Activated CD8-positive, alpha-beta memory T cell treated with anti-CD3 and anti-CD28 coated beads, Interleukin-2, amount 50 U/mL, for 4 hours (primary cell): ENCODE measurements around the gene KCNJ9.

Experiments used
- DNase-seq: peaks from one replicate; pipeline ENCODE4 v3.0.0-alpha.2; 2020

The KCNJ9 gene

DNA sequence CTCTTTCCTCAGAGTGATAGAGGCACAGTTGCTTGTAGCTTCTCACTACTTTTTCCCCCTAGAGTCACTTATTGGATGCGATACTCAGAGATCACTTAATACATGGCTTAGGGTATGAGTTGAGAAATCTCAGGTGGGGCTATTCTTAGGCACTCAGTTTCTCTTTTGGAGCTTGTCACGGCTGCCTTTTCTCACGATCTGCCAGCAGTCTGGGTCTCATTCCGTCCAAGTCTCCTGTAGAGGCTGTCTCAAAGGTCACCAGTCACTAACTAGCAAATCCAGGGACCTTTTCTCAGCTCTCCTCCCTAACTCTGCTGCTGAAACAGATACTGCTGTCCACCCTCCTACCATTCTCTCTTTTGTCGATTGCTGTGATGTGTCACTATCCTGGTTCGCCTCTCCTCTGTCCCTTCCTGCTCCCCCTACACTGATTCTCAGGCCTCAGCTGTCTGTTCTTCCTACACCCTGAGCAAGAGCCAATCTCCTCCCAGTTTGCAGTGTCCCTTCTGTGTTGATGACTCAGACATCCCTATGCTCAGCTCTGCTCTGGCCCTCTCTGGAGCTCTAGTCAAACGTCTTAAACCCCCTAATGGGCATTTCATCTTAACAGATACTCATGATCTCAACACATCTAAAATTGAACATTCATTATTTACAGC is 46.7 kb downstream of the KCNJ9 start:
- no peak for DNase-seq

DNA sequence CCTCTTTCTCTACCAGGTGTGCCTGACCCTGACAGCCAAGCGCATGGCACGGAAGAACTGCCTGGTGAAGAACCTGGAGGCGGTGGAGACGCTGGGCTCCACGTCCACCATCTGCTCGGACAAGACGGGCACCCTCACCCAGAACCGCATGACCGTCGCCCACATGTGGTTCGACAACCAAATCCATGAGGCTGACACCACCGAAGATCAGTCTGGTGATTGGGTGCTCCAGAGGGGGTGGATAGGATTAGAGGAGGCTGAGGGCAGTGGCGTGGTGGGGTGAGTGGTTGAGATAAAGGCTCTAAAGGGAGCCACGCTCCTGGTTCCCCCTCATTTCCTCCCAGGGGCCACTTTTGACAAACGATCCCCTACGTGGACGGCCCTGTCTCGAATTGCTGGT is 47.3 kb downstream of the KCNJ9 start:
- DNase-seq, result no peak

DNA sequence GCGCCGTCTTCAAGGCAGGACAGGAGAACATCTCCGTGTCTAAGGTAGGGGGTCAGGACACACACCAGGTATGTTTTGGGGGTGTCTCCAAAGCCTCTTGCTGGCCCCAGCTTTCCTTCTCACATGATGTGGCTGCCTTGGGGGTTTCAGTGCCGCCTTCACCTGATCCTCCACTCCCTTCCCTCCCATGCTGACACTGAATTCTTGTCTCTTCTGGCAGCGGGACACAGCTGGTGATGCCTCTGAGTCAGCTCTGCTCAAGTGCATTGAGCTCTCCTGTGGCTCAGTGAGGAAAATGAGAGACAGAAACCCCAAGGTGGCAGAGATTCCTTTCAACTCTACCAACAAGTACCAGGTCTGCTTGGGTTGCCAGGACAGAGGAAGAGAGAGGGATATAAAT is 47.7 kb downstream of the KCNJ9 start:
- no peak for DNase-seq

DNA sequence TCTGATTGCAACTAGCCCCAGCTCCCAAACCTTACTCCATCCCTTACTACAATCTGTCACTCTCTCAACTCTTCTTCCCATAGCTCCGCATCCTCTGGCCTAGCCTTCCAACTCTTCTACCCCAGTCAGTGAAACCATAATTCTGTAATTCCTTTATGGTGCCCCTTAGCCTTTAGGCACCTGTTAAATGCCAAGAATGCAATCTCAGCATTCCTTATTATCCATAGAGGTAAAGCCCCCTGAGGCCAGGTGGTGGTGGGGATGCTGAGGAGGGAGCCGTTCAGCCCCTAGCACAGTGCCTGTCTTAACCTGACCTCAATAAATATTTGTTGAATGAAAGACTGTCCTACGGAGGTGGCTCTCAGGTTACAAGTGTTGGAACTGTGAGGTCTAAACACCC is 48.2 kb downstream of the KCNJ9 start:
- no peak for DNase-seq

DNA sequence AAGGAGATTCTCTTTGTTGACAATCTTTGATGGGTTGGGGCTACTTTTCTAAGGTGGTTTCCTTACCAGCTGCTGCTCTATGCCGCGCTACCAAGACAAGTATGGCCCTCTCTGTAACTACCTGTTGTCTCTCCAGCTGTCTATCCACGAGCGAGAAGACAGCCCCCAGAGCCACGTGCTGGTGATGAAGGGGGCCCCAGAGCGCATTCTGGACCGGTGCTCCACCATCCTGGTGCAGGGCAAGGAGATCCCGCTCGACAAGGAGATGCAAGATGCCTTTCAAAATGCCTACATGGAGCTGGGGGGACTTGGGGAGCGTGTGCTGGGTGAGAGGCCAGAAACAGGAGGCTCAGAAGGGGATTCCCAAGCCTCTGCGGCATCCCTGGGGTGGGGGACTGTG is 48.6 kb downstream of the KCNJ9 start:
- no peak for DNase-seq

DNA sequence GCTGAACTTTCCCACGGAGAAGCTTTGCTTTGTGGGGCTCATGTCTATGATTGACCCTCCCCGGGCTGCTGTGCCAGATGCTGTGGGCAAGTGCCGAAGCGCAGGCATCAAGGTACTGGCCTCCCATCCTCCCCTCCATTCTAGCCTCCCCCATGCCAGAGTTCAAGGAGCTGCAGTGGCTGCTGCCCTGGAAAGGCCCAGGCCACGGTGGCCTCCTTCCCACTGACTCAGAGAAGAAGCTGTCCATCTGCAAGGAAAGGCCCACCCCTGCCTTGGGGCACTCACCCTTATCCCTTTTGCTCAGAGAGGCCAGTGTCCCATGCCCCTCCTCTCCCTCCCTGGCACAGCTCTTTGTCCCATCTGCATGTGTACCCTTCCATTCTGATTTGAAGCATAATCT is 49.1 kb downstream of the KCNJ9 start:
- no peak for DNase-seq

DNA sequence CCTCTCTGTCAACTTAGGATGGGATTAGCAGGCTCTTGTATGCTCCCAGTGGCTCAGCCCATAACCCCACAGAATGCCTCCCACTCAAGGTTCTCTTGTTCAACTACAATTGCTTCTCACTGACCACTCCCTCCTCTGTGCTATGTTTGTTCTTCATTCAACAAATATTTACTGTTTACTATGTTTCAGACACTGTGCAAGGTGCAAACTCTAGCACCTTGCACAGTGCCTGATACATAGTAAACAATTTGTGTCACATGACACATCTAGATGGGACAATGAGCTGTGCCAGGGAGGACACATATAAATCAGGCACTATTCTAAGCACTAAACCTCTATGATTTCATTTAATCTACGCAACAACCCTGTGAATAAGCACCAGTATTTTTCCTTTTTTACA is 49.6 kb downstream of the KCNJ9 start:
- DNase-seq, result no peak

DNA sequence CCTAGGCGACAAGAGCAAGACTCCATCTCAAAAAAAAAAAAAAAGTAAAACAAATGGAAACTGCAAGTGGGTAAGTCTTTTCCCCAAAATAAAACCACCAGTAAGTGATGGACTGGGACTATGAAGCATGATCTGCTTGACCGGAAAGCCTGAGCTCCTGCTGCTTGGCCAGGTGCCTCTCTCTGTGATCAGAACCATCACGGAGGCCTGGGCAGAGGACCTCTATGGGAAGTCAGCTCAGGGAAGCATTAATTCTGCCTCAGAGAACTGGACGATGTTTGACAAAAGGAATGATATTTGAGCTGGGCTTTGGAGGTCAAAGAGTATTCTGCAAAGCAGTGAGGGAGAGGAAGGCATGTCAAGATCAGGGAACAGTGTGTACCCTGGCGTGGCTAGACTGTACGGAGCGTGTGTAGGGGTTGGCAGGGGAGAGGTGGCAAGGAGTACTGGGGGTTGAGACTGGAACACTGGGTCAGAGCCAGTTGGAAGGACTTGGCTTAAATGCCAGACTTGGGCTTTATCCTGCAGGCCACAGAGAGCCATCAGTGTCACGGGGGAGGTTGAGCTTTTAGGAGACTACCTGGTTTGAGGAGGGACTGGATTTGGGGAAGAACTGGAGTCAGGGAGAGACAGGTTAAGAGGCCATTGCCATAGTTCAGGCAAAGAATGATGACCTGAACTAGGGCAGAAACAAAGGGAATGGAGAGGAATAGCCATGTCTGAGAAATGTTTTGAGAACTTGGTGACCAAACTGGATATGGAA is 50.6 kb downstream of the KCNJ9 start:
- DNase-seq, result no peak

DNA sequence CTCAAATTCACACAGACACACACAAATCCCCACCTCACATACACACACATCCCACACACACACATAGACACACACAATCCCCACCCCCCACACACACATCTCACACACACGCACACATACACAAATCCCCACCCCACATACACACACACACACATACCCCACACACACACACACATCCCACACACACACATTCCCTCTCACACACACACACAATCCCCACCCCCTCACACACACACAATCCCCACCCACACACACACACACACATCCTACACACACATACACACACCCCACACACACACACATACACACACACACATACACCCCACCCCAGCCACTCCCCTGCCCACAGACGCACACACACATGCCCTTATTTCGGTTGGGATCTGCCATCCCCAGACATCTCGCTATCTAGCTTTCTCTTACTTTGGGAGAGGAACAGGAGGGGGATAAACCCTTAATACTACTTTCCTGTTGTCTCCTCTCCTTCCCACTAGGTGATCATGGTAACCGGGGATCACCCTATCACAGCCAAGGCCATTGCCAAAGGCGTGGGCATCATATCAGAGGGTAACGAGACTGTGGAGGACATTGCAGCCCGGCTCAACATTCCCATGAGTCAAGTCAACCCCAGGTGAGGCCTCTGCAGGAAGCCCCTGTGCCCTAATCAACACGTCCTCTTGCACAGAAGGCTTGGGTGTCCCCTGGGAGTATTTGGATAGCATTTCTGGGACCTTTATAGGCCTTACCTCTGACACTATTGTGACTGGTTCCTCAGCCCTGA is 52.8 kb downstream of the KCNJ9 start:
- DNase-seq, result no peak

DNA sequence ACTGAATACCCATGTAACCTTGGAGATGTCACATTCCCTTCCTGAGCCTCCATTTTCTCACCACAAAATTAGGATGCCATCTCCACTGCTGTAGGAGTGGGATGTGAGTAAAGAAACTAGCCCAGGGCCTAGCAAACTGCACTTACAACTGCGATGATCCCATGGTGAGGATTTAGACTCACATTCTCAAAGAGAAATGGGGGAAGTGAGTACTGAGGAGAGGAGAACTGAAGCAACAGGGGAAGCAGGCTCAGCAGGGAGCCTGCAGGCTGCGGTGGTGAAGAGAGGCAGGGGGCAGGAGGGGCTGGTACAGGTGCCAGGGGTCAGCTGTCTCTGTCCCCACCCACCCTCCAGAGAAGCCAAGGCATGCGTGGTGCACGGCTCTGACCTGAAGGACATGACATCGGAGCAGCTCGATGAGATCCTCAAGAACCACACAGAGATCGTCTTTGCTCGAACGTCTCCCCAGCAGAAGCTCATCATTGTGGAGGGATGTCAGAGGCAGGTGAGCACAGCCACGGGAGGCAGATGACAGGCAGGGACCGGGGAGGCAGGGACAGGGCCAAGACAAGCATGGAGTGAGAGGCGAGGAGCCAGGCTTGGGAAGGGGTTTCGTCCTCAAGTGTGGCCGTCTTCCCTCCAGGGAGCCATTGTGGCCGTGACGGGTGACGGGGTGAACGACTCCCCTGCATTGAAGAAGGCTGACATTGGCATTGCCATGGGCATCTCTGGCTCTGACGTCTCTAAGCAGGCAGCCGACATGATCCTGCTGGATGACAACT is 53.6 kb downstream of the KCNJ9 start:
- no peak for DNase-seq

DNA sequence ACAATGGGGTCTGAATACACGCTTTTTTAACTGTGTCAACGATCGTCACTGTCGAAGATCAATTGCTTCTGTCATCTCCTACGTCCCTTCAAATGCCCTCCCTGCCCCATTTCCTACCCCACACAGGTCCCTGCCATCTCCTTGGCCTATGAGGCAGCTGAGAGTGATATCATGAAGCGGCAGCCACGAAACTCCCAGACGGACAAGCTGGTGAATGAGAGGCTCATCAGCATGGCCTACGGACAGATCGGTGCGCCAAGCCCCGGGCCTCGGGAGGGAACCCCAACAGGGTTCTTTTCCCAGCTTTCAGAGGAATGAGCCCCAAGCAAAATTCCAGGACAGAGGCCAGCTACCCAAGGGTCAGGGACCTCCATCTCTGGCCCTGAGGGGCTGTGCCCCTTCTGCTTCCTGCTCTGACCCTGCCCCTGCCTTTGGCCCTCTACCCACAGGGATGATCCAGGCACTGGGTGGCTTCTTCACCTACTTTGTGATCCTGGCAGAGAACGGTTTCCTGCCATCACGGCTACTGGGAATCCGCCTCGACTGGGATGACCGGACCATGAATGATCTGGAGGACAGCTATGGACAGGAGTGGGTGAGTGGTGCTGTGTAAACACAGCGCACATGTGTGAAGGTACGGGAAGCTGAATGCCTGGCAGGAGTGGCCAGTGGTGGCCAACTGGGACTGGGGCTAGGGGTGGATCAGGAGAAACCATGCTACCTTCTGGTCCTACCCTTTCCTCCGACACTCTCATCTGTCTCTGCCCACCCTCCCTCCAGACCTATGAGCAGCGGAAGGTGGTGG is 55.0 kb downstream of the KCNJ9 start:
- no peak for DNase-seq

DNA sequence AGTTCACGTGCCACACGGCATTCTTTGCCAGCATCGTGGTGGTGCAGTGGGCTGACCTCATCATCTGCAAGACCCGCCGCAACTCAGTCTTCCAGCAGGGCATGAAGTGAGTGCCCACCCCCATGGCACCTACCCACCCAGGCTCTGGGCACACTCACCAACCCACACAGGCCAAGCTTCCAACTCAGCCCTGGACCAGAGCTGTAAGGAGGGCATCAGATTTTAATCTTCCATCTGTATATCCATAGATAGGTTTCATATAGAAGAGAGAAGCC is 55.5 kb downstream of the KCNJ9 start:
- DNase-seq, result no peak

DNA sequence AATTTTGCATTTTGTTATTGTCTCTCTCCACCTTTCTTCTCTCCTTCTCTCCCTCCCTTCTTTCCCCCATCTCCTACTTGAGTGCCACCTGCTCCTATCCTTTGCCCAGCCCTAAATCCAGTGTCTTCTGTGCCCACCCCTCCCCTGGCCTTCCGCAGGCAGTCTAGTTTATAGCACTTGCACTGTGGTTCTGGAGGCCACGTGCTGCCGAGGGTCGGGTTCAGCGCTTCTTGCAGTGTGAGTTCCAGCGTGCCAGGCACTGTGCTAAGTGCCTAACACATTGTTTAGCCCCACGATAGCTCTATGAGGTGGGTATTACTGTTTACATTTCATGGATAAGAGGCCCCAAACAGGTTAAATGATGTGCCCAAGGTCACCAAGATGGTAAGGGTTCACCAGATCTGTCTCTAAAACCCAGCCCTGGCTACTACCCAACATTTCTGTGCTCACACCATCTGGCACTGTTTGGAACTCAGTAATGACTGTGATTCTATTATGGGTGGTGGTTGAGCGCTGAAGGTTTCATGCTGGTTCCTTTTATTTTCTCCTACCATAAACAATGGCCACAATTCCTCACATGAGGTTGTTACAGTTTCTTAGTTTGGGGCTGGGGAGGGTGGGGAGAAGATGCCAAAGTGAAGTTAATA is 56.0 kb downstream of the KCNJ9 start:
- no peak for DNase-seq

DNA sequence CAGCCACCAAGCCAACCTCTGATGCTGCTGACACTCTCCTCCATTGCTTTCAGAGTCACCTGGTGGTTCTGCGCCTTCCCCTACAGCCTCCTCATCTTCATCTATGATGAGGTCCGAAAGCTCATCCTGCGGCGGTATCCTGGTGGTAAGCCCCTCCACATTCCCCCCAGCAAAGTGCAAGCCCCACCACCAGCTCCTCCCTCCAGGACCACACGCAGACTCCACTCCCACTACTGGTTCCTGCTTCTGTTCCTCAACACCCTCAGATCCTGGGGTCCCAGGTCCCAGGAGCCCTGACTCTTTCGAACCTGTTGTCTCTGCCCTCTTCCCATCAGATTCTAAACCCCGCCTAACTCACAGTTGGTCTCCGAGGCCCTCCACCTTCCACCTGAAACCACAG is 58.5 kb downstream of the KCNJ9 start:
- DNase-seq, result no peak
